Fibroblast of lung (primary cell): Measurements from ENCODE around the gene CCDC73.

Experiments used
- CTCF ChIP-seq, 2 donors: IDR thresholded peaks in 1 of 2; conservative IDR thresholded peaks in 1 of 2; 1 replicate in 1 of 2; 2 replicates in 1 of 2; pipeline ENCODE4 v1.5.1; 2011 to 2012; ENCODE audit warnings: low read length in 2 of 2, control low read depth in 1 of 2, inconsistent platforms in 1 of 2, low read depth in 1 of 2, mild to moderate bottlenecking in 1 of 2
- EZH2 ChIP-seq: IDR thresholded peaks from 2 replicates; pipeline ENCODE4 v1.5.1; 2012; ENCODE audit warnings: low read length, control low read depth, mild to moderate bottlenecking; ENCODE audit errors: missing control alignments

- TF ChIP-seq CTCF (conservative IDR thresholded peaks at IDR 0.05 in 1 of 2, IDR thresholded peaks at IDR 0.05 in 1 of 2; ENCODE audit: low read depth in 1 of 2, low read length in 2 of 2): no peak
- no peak for TF ChIP-seq EZH2
Measured at GRCh38 chr11:32772731-32773130, 21.7 kb downstream of the CCDC73 start.
